Stimulated activated naive CD4-positive, alpha-beta T cell treated with Interleukin-2 at 50 U/mL for 16 hours (primary cell): ENCODE measurements around the gene ARG2.
A peak's percentile ranks its signal among the peaks of the same experiment; 100 is the strongest.

ENCODE experiments used
- DNase-seq: peaks from one replicate; lab custom pipeline; 2025; lab: John Stamatoyannopoulos, UW

ARG2 gene

DNA sequence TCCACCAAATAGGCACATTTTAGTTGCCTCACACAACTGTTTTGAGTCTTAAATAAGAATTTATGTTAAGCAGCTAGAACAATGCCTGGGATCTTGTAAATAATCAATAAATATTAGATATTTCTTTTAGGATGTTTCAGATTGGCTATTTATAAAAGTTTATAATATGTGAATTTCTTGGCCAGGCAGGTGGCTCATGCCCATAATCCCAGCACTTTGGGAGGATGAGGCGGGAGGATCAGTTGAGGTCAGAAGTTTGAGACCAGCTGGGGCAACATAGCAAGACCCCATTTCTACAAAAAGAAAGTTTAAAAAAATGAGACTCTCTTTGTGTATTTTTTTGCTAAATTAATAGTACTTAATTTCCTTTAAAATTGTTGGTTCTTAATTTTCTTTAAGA, 21.8 kb downstream of the ARG2 start:
- no peak for DNase-seq

DNA sequence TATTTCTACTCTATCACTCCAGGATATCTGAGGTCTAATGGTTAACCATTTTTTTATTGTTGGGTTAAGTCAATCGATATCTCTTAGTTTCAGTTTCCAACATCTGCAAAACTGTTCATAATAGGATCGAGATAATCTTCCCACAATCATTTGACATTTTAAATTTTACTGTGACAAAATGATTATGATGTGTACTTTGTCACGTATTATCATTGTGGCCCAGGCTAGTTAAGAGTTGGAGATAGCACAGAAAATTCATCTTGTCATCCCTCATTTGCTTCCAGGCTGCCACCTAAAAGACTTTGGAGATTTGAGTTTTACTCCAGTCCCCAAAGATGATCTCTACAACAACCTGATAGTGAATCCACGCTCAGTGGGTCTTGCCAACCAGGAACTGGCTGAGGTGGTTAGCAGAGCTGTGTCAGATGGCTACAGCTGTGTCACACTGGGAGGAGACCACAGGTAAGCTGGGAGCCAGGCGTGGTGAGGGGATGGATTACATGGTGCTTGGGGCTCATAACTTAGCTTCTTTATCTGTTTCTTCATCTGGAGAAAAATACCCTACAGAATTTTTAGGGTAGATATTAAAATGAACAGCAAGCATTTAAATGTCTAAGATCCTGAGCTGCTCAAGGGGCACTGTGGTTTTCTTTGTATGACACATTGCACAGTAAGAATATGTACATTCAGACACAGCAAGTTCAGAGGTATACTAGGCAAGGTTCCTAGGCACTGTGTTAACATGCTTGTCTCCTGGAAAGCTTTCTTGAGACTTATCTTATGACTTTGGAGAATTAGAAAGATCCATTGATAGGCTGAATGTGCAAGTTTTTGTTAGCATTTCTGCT, 22.4 kb downstream of the ARG2 start:
- DNase-seq = no peak

DNA sequence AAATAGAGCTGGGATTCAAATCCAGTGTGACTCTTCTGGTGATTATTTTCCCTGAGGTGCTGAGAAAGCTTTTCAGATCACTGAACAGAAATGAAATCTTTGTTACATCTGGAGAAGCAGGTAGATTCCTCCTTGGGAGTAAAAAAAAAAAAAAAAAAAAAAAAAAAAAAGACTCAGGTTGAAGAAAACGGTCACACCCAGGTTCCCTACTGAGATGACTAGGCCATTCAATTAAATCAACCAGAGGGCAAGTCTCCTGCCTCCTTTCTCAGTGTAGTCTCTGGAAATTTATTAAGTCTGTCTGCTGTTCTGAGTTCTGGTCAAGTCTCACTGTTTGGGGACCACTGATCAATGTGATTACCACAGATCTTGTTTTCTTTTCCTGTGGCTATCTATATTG, 24.0 kb downstream of the ARG2 start:
- DNase-seq = no peak

DNA sequence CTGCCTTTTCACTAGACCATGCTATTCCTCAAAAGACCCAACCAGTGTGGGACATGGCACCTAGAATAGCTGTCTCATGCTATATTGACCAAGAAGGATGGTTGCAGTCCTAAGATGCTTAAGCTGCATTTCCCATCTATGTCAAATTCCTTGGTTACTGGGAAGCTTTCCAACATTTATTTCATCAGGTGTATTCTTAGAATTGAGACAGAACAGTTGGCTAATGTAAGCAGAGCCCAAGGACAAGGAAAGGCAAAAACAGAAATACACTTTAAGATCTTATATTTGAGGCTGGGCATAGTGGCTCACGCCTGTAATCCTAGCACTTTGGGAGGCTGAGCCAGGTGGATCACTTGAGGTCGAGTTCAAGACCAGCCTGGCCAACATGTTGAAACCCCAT, 24.7 kb downstream of the ARG2 start:
- DNase-seq = no peak

DNA sequence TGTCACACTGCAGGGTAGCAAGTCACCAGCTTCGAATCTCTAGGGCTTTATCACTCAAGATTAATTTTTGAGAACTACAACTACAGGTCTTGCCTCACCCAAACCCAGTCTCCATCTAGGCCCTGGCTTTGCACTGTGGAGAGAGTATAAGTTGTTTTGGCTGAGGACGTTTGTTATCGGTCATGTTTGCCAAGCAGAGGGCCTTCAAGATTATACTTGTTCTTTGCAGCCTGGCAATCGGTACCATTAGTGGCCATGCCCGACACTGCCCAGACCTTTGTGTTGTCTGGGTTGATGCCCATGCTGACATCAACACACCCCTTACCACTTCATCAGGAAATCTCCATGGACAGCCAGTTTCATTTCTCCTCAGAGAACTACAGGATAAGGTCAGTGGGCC, 25.7 kb downstream of the ARG2 start:
- no peak for DNase-seq

DNA sequence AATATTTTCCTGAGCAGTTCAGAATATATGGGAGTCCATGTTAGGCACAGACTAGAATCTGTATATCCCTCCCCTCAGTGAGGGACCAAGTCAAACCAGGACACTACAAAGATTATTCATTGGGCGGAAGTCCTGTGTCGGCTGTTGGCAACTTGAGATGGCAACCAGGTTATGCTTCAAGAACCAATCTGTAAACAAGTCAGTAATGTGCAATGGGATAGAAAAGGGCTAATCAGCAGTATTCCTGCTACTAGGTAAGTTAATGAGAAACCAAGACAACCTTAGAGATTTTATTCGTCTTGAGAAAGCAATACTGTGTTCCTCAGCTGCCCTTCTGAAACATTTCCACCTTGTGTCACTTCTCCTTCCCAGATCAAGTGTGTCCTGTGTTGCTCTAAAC, 26.4 kb downstream of the ARG2 start:
- DNase-seq = no peak

DNA sequence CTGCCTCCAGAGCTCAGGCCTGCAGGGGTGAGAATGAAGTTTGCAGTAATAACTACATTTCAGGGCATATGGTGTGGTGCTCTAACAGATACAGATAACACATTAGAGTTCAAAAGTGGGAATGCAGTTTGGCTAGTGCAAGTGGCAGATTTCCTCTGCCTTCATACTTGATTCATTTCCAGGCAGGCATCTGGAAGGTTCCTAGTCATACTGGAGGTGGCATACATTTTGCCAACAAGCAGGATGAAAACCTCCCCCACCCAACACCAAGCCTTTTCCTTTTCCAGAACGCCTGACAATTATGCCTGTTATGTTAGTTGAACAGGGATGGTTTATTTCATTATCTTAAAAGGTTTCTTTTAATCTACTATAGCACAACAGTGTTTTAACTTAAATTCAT, 30.4 kb downstream of the ARG2 start:
- DNase-seq = no peak

DNA sequence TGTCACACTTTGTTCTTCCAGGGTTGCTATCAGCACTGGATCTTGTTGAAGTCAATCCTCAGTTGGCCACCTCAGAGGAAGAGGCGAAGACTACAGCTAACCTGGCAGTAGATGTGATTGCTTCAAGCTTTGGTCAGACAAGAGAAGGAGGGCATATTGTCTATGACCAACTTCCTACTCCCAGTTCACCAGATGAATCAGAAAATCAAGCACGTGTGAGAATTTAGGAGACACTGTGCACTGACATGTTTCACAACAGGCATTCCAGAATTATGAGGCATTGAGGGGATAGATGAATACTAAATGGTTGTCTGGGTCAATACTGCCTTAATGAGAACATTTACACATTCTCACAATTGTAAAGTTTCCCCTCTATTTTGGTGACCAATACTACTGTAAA, 31.0 kb downstream of the ARG2 start:
- DNase-seq = no peak

DNA sequence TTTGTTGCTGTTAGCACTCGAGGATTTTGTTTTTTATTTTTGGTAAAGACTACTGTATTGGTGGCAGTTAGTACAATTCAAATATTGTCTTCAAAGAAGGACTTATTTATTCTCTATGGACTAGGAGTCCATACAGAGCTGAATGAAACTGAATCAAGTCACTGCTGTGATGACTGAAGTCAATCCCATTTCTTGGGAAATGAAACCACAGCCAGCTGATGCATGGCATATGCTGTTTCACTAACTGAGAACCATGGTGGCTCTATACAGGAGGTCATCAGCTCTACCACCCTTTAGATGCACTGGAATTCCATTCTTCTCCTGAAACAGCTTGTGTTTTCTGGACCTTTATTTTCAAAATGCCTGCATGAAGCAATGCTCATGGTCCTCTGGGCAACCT, 32.5 kb downstream of the ARG2 start:
- no peak for DNase-seq

DNA sequence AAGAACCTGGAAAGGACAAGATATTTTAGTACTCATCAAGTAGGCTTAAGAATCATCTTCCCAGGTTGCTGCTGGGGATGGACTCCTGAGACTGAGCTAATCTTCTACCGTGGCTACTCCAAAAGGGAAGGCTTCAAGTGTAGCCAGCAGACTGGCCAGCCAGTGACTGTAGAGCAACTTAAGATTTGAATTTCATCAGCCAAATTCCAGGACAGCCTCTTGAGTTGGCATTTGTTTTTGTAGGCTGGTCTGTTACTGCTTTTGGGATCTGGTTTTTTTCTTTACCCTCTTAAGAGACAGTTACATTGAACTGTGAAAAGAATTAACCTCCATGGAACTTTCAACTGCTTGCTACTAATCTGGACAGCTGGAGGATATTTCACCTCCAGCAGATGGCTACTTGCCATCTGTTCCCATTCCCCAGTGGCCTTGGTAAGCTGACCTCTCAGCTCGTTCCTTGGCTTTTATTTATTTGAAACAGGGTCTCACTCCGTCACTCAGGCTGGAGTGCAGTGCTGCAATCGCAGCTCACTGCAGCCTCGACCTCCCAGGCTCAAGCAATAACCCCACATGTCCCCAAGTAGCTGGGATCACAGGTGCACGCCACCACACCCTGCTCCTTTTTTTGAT, 34.0 kb downstream of the ARG2 start:
- DNase-seq = no peak

DNA sequence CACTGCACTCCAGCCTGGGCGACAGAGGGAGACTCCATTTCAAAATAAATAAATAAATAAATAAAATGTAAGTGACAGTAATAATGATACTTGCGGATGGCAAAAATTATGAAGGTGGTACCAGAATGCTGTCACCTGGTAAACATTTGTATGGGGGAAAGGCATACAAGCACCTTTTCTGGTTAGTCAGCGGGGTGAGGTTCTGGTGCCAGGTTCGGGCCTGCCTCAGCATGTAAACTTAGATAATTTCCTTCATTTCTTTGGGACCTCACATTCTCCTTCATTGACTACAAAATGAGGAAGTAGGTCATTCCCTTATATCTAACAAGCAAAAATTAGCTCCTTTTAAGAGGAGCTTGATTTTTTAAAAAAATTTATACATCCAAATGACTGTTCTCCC, 43.9 kb downstream of the ARG2 start:
- no peak for DNase-seq

DNA sequence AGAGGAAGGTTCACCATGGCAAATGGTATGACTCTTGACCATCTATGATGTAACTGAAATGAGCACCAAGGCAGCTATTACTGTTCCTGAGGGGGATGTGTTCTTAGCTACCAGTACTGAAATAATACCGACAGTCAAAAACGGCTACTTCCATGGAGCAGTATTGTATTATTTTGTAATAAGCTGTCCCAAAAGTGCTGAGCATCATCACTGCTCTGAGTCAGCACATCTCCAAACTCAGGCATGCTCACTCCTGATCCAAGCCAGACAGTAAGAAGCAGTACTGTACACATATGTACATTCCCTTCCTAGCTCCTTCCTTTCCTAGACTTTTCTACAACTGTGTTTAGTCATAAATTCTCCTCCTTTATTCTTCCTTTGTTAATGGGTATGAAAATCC, 46.1 kb downstream of the ARG2 start:
- no peak for DNase-seq

DNA sequence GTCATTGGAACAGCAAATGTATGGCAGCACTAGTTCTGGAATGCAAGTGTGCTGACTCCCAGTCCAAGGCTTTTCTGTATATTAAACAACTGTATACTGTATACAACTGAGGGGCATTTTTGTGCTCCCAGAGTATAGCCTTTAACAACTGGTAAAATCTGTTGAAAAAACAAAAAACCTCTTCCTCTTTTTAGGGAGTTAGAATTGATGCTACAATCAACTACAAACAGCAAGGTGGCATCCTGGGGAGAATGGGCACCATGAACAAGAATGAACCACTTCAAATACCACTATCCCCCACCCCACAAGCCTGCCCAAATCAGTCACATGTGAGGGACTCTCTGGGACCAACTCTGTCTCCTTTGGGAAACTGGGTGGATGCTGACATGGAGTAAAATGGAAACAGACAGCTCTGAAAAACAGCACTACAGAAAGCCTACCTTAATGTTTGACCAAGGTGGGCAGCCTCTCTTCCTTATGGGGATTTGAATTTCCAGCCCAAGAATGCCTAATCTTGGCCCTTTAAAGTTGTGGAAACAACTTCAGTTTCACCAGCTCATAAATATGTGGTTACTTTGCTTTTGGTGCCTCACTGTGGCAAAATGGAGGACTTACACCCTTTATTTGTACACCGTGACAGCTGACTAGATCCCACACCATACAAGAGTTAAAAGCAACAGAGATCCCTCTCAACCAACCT, 47.2 kb downstream of the ARG2 start:
- DNase-seq = no peak

DNA sequence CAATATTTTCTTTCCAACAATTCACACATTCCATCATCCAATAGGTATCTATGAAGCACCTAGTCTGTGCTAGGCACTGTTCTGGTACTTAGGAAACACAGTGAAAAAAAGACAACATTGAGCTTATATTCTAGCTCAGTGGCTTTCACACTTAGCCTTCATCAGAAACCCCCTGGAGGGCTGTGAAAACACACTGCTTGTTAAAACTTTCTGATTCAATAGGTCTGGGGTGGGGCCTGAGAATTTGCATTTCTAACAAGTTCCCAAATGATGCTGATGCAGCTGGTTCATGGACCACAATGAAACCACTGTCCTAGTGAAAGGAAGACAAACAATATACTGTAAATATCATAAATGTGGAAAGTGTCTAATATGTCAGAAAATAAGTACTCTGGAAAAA, 48.8 kb downstream of the ARG2 start:
- no peak for DNase-seq

DNA sequence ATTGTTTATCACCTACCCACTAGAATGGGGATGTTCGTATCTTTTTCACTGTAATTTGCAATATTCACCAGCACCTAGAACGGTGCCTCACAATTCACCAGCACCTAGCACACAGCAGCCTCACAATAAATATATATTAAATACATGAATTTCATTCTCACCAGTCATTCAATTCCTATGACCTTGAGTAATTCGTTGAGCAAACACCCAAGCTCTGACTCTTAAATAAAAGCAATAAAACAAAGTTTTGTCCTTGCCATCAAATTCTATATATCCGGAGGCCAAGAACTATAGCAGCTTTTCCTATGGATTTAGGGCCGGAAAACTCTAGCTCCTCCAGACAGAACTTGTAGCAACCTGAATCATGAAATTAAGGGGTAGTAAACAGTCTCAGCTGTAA, 53.7 kb downstream of the ARG2 start:
- DNase-seq = no peak

DNA sequence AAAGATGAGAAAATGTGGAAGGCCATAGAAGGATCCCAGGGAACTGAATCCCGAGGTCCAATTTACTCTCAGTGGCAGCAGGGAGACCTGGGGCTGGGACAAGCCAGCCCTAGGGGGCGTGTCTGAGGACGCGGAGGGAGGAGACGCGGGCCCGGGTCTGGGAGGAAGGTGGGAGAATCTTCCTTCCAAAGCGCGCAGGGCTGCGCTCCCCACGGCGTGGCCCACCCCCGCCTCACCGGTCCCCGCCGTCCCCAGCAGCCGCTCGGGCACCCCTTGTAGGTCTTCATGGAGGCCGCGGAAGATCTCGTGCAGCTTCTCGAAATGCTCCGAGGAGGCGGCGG, 54.4 kb downstream of the ARG2 start:
- DNase-seq = peak; percentile 55

DNA sequence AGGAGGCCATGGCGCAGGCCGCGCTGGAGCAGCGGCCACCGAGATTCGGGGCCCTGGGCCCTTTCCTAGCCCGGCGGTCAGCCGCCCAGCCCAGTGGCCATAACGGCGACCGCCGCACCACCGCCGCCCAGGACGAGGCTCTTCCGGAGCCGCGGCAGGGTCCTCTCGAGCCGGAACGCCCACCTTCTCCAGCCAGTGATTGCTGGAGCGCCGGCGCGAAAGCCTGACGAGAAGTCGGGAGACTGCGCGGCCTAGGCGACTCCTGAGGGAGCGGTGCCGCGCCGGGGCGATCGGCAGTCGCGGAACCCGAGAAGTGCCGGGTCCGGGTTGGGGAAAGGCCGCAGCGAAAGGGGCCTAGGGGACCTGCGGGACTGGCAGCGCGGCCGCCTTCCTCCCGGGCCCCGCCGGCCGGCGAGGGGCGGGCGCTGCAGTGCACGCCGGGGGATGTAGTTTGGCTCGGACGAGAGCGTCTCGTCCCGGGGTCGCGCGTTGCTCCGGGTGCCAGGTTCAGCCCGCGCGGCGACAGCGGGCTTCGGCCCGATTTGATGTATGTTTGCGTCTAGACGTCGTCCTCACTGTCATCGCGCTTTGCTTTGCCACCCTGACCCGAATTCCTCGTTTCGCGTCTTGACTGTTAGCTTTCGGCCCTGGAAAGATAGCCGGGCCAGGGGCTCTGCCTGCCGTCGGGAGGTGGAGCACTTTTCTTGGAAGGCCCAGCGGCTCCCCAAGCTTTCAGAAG, 54.9 kb downstream of the ARG2 start, which contains the start of gene VTI1B:
Gene VTI1B (minus strand): TSS at position 153 of the 739 bp plus-strand sequence. CDS start 143 bp downstream, at position 10.
- peak; percentile 68 for DNase-seq

DNA sequence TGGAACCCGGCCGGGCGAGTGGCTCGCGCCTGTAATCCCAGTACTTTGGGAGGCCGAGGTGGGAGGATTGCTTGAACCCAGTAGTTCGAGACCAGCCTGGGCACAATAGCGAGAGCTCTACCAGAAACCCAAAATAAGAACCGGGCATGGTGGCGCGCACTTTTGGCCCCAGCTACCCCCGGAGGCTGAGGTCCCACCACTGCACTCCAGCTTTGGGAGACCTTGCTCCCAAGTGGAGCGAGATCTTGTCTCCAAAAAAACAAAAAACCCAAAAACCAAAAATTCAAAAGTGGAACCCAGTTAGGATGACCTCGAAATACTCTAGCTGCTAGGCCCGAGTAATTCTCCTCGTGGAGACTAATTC, 55.5 kb downstream of the ARG2 start:
- no peak for DNase-seq

DNA sequence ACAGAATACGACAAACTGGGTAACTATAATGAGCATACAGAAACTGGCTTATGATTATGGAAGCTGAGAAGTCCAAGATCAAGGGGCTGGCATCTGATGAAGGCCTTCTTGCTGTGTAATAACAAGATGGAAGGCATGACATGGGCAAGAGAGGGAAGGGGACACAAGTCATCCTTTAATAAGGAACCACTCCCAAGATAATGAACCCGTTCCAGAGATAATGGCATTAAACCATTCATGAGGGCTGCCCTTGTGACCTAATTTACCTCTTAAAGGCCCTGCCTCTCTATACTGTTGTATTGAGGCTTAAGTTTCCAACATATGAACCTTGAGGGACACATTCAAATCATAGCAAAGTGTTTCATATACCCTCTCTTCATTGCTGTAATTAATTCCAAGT, 59.3 kb downstream of the ARG2 start:
- DNase-seq = no peak

DNA sequence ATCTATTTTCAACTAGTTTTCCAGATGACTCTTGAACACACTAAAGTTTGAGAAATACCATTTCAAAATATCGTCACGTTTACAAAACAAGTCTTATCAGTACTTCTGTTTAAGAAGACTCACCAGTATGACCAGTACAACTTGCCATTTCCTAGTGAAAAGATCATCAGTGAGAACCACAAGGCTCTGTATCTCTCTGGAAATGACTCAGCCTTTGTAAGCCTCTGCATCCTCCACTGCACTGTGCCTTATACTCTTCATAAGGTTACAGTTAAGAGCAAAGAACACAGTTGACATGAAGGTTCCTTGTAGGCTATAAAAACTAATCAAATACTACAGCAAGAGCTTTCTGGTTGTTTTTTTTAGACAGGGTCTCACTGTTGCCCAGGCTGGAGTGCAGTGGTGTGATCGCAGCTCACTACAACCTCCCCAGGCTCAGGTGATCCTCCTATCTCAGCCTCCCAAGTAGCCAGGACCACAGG, 60.4 kb downstream of the ARG2 start:
- no peak for DNase-seq

DNA sequence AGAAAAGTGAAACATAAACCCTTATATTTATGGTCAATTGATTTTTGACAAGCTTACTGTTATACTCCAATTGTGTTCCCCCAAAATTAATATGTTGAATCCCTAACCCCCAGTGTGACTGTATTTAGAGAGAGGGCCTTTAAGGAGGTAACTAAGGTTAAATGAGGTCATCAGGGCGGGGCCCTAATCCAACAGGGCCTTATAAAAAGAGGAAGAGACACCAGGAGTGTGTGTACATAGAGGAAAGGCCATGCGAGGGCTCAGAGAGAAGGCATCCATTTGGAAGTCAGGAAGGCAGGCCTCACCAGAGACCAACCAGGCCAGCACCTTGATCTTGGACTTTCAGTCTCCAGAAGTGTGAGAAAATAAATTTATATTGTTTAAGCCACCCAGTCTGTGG, 61.2 kb downstream of the ARG2 start:
- DNase-seq = no peak

DNA sequence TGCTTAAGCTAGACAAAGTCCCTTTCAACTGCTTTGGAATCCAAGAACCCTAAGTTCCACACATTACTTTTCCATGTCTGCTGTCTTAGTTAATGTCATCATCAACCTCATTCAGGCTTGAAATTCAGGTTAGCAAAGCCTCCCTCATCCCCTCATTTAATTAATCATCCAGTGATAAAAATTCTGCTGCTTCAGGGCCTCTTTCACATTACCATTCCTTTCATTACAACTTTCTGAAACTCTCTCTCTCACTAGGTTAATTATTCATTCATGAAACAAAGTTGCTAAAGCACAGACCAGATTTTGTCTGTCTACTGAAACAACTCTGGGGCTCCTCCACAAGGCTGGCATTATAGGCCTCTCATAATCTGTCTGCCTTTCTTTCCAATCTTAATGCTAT, 64.1 kb downstream of the ARG2 start:
- DNase-seq = no peak

DNA sequence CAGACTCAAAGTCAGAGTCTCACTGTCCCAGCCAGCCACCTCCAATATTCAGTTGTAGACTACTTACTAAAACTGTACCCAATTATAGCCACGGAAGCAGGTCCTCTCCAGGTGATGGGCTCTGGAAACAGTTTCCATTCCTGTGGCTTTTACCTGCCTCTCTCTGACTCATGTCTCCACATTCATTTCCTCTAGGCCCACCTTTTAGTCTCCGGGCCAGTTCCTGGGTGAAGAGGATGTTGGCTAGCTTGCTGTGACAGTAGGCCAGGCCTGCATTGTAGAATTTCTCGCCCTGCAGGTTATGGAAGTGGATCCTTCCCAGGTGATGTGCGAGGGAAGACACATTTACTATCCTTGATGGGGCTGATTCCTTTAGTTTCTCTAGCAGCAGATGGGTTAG, 70.3 kb downstream of the ARG2 start:
- no peak for DNase-seq
